Measurements from ENCODE around the gene STT3B. TPM values are rescaled to one million over a fixed set of nuclear protein-coding genes. Genes with fewer than 3 reads are reported as not detected.
"Not testable (repeated sequence)": the region's sequence is repeated elsewhere in the genome, so short reads cannot be mapped to it uniquely, and the experiment has no call there.

Gene STT3B
- total RNA-seq, 1 donor from 2014 or later = 210 TPM

DNA sequence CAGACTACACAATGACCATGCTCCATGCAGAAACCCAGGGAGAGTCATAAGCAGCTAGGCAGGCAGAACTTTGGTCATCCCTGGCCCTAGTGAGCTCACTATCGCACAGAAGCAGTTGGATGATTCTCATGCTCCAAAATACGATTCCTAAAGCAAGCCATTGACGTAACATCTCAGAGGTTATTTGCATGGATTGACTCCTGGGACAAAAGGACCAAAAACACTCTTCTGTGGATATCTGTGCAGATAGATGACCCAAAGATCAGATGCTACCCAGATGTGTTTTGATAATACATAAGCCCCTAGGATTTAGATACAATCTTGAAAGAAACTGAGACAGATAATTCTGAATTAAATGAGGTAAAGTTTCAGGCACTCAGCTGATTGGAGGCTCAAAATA, 33.4 kb upstream of the STT3B start:
- no peaks in the 10 kb centered on the region for H3K9me3 Mint-ChIP-seq
- no peak overlapping the region for H3K4me3 Mint-ChIP-seq
- no peaks in the 10 kb centered on the region for H3K36me3 Mint-ChIP-seq
- TF ChIP-seq, protein P1, sequence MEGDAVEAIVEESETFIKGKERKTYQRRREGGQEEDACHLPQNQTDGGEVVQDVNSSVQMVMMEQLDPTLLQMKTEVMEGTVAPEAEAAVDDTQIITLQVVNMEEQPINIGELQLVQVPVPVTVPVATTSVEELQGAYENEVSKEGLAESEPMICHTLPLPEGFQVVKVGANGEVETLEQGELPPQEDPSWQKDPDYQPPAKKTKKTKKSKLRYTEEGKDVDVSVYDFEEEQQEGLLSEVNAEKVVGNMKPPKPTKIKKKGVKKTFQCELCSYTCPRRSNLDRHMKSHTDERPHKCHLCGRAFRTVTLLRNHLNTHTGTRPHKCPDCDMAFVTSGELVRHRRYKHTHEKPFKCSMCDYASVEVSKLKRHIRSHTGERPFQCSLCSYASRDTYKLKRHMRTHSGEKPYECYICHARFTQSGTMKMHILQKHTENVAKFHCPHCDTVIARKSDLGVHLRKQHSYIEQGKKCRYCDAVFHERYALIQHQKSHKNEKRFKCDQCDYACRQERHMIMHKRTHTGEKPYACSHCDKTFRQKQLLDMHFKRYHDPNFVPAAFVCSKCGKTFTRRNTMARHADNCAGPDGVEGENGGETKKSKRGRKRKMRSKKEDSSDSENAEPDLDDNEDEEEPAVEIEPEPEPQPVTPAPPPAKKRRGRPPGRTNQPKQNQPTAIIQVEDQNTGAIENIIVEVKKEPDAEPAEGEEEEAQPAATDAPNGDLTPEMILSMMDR (IDR thresholded peaks at IDR 0.05; ENCODE audit: unreplicated experiment) = no peak
- no peak for DNase-seq (ENCODE audit: low spot score in 2 of 2, unreplicated experiment in 2 of 2)
- peak overlapping the region; percentile 75 for H3K27ac Mint-ChIP-seq
- peaks cover 23% of the 10 kb centered on the region for H3K4me1 Mint-ChIP-seq
- no peaks in the 10 kb centered on the region for H3K27me3 Mint-ChIP-seq (ENCODE audit: low read depth)

DNA sequence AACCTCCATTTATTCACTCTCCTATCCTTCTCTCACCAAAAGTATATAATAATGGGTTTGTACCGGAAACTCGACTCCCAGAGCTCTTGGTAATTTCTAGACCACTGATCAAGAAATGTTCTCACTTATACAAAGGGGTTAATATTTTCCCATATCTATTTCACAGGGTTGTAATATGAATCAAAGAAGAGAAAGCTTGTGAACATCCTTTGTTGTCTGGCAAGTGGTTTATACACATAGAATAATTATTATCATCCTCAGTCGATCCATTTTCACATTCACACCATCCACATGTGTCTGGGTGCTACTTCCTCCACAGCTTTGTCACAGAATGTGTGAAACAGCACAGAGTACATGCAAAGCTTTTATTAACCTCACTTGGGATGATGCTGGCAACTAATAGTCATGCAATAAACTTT, 29.9 kb upstream of the STT3B start:
- no peak for DNase-seq (ENCODE audit: low spot score in 2 of 2, unreplicated experiment in 2 of 2)
- TF ChIP-seq, protein P1 (IDR thresholded peaks at IDR 0.05; ENCODE audit: unreplicated experiment) = no peak
- Mint-ChIP-seq H3K4me3 (no peak overlapping the region), H3K9me3 (no peaks in the 10 kb centered on the region), H3K36me3 (no peaks in the 10 kb centered on the region), H3K27me3 (ENCODE audit: low read depth) (no peaks in the 10 kb centered on the region), H3K4me1 (peaks cover 25% of the 10 kb centered on the region), H3K27ac (no peak overlapping the region)

DNA sequence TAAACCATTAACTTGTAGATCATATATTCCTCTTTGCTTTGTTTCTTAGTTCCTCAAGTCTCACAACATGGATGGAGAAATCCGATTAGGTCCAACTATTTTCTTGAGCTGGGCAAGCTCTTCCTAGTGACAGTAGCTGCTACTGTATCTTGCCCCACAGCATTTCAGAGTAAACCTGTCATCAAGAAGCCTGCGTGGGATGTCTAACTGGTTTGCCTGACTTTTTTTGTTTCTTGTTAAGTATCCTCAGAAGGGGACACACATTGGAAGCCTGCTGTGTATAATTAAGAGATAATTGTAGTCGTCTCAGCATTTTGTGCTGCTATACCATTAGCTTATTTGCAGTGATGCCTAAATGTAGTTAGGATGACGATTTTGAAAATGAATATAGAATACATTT, 29.3 kb upstream of the STT3B start:
- no peaks in the 10 kb centered on the region for H3K36me3 Mint-ChIP-seq
- H3K4me1 Mint-ChIP-seq = peaks cover 25% of the 10 kb centered on the region
- H3K4me3 Mint-ChIP-seq = no peak overlapping the region
- no peaks in the 10 kb centered on the region for H3K9me3 Mint-ChIP-seq
- no peak overlapping the region for H3K27ac Mint-ChIP-seq
- TF ChIP-seq, protein P1 (IDR thresholded peaks at IDR 0.05; ENCODE audit: unreplicated experiment) = no peak
- no peak for DNase-seq (ENCODE audit: low spot score in 2 of 2, unreplicated experiment in 2 of 2)
- H3K27me3 Mint-ChIP-seq (ENCODE audit: low read depth) = no peaks in the 10 kb centered on the region

DNA sequence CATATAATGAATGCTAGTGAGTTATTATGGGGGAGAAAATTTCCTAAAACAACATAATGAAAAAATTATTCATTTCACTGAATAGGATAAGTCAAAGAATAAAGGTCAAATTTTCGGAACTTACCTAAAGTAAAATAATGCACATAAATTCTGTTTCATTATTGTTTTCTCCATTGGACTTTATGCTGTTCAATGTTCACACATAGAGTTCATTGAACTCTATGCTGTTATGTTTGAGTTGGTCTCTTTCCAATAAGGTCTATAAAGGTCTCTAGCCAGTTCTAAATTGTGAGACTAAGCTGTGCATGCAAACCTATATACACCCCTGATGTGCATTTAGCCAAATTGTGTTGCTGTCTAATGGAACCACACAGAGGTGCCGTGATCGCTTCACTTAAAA, 28.5 kb upstream of the STT3B start:
- H3K27ac Mint-ChIP-seq = no peak overlapping the region
- TF ChIP-seq, protein P1 (IDR thresholded peaks at IDR 0.05; ENCODE audit: unreplicated experiment) = no peak
- no peaks in the 10 kb centered on the region for H3K27me3 Mint-ChIP-seq (ENCODE audit: low read depth)
- no peak for DNase-seq (ENCODE audit: low spot score in 2 of 2, unreplicated experiment in 2 of 2)
- no peak overlapping the region for H3K4me3 Mint-ChIP-seq
- no peaks in the 10 kb centered on the region for H3K9me3 Mint-ChIP-seq
- peaks cover 18% of the 10 kb centered on the region for H3K4me1 Mint-ChIP-seq
- H3K36me3 Mint-ChIP-seq = no peaks in the 10 kb centered on the region

DNA sequence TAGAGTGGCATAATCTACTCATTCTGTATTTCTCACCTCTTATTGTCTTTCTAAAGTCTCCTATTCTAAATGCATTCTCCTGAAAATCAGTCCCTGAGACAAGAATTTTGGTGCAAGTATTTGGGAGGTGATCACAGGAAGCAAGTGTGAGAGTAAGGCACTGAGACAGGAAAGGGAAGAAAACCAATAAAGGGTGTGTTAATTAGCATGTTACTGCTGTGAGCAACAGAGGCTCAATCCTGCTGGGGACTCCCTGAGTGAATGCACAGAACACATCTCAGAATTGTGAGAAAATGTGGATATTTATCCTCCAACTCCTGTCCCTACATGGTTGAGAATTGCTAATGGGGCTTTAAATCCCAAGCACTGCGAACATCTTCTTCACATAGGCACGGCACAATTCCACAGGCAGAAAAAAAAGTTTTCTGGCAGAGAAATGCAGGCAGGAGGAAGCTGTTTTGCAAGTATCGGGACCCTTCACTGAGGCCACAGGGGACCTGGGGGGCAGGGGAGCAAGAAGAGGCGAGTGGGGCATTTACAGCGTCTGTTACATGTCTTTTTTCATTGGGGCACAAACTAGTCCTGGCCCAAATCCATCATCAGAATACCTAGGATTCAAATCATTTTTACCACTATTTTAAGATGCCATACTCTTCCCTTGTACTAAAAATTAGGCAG, 27.2 kb upstream of the STT3B start:
- no peaks in the 10 kb centered on the region for H3K27me3 Mint-ChIP-seq (ENCODE audit: low read depth)
- H3K27ac Mint-ChIP-seq = no peak overlapping the region
- no peaks in the 10 kb centered on the region for H3K9me3 Mint-ChIP-seq
- H3K36me3 Mint-ChIP-seq = no peaks in the 10 kb centered on the region
- no peak for DNase-seq (ENCODE audit: low spot score in 2 of 2, unreplicated experiment in 2 of 2)
- H3K4me1 Mint-ChIP-seq = peaks cover 18% of the 10 kb centered on the region
- no peak overlapping the region for H3K4me3 Mint-ChIP-seq
- TF ChIP-seq, protein P1 (IDR thresholded peaks at IDR 0.05; ENCODE audit: unreplicated experiment) = no peak

DNA sequence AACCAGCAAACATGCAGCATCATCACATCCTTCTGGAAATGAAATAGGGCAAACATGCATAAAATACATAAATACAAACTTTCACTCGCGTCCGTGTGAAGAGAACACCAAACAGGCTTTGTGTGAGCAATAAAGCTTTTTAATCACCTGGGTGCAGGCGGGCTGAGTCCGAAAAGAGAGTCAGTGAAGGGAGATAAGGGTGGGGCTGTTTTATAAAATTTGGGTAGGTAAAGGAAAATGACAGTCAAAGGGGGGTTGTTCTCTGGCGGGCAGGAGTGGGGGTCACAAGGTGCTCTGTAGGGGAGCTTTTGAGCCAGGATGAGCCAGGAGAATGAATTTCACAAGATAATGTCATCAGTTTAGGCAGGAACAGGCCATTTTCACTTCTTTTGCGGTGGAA, 26.2 kb upstream of the STT3B start:
- not testable (repeated sequence) for H3K27ac Mint-ChIP-seq; DNase-seq (ENCODE audit: low spot score in 2 of 2, unreplicated experiment in 2 of 2); H3K27me3 Mint-ChIP-seq (ENCODE audit: low read depth); H3K36me3 Mint-ChIP-seq; H3K4me3 Mint-ChIP-seq; H3K9me3 Mint-ChIP-seq
- H3K4me1 Mint-ChIP-seq = peaks cover 18% of the 10 kb centered on the region
